Measurements from ENCODE around the gene CHCHD1.
"Not testable (repeated sequence)": the region's sequence is repeated elsewhere in the genome, so short reads cannot be mapped to it uniquely, and the experiment has no call there.

DNA sequence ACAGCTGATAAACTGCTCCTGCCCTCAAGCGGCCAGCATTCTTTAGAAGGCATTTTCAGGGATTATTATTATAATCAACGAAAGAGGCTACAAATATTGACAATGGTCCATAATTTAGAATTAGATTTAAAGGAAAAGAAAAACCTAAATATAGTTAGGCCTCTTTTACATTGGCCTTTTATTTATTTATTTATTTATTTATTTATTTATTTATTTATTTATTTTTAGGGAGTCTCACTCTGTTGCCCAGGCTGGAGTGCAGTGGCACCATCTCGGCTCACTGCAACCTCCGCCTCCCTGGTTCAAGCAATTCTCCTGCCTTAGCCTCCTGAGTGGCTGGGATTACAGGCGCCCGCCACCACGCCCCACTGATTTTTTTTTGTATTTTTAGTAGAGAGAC is 47.2 kb downstream of the CHCHD1 start:
- not testable (repeated sequence) for TF ChIP-seq POLR2A (IDR thresholded peaks at IDR 0.05; ENCODE audit: low read depth, low read length); MYC (IDR thresholded peaks at IDR 0.05; ENCODE audit: low read depth, low read length); GATA2 (IDR thresholded peaks at IDR 0.05; ENCODE audit: insufficient read depth, insufficient read length, low read depth, low read length); EZH2 (IDR thresholded peaks at IDR 0.05; ENCODE audit: borderline replicate concordance, low read depth, low read length, severe bottlenecking); JUN (IDR thresholded peaks at IDR 0.05; ENCODE audit: borderline replicate concordance, insufficient read depth, insufficient read length, low read depth)
- TF ChIP-seq, protein P1, sequence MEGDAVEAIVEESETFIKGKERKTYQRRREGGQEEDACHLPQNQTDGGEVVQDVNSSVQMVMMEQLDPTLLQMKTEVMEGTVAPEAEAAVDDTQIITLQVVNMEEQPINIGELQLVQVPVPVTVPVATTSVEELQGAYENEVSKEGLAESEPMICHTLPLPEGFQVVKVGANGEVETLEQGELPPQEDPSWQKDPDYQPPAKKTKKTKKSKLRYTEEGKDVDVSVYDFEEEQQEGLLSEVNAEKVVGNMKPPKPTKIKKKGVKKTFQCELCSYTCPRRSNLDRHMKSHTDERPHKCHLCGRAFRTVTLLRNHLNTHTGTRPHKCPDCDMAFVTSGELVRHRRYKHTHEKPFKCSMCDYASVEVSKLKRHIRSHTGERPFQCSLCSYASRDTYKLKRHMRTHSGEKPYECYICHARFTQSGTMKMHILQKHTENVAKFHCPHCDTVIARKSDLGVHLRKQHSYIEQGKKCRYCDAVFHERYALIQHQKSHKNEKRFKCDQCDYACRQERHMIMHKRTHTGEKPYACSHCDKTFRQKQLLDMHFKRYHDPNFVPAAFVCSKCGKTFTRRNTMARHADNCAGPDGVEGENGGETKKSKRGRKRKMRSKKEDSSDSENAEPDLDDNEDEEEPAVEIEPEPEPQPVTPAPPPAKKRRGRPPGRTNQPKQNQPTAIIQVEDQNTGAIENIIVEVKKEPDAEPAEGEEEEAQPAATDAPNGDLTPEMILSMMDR (IDR thresholded peaks at IDR 0.05; ENCODE audit: extremely low read depth in 1 of 2, insufficient read depth in 1 of 2, low read depth in 1 of 2, low read length in 2 of 2) = not testable (repeated sequence)
- TF ChIP-seq, protein P2, sequence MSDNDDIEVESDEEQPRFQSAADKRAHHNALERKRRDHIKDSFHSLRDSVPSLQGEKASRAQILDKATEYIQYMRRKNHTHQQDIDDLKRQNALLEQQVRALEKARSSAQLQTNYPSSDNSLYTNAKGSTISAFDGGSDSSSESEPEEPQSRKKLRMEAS (IDR thresholded peaks at IDR 0.05; ENCODE audit: insufficient read depth, insufficient read length) = not testable (repeated sequence)
